Activated CD8-positive, alpha-beta T cell treated with anti-CD3 and anti-CD28 coated beads, Interleukin-2, amount 10 ng/mL, durations not matched to agents 7 days and 5 days (primary cell): ENCODE results near the gene TMEM222. TPM values are rescaled to one million over a fixed set of nuclear protein-coding genes. Genes with fewer than 3 reads are reported as not detected.
A peak's percentile ranks its signal among the peaks of the same experiment; 100 is the strongest.

Source experiments
- ATAC-seq: fragments of 150-1000 bp; cut with Tn5 transposase; one replicate; pipeline ENCODE4 v1.10.0; 2021; ENCODE audit warnings: moderate library complexity
- CTCF ChIA-PET: fragments of 350-600 bp; sonication (Branson Sonifier 250); formaldehyde crosslinking; loops from one replicate; lab custom pipeline; 2021; ENCODE audit warnings: antibody characterized with exemption; lab: Charles Lee
- POLR2A ChIA-PET: fragments of 350-600 bp; sonication (Branson Sonifier 250); formaldehyde crosslinking; loops from one replicate; lab custom pipeline; 2021; ENCODE audit warnings: antibody characterized with exemption; lab: Charles Lee
- DNase-seq: peaks from one replicate; pipeline ENCODE4 v3.0.0-alpha.2; 2020
- H3K27ac Mint-ChIP-seq: one replicate; pipeline ENCODE4 v1.8.0; 2021; ENCODE audit warnings: mild to moderate bottlenecking, mixed read lengths
- H3K27me3 Mint-ChIP-seq: one replicate; pipeline ENCODE4 v1.8.0; 2021; ENCODE audit warnings: low read depth, mixed read lengths
- H3K36me3 Mint-ChIP-seq: one replicate; pipeline ENCODE4 v1.8.0; 2021; ENCODE audit warnings: low read depth, mixed read lengths
- H3K4me1 Mint-ChIP-seq: one replicate; pipeline ENCODE4 v1.8.0; 2021; ENCODE audit warnings: low read depth, mixed read lengths
- H3K4me3 Mint-ChIP-seq: one replicate; pipeline ENCODE4 v1.8.0; 2021; ENCODE audit warnings: mild to moderate bottlenecking, mixed read lengths
- H3K9me3 Mint-ChIP-seq: one replicate; pipeline ENCODE4 v1.8.0; 2022; ENCODE audit warnings: mixed read lengths; ENCODE audit not compliant: insufficient read depth
- total RNA-seq, 2 experiments: library from RNA; stranded (reverse); gene quantifications; one replicate each; pipeline ENCODE4 v1.2.3, GENCODE V29; 2021

TMEM222 gene
- total RNA-seq, 2 experiments from 2014 or later, result 35.2 to 38.5 TPM

DNA sequence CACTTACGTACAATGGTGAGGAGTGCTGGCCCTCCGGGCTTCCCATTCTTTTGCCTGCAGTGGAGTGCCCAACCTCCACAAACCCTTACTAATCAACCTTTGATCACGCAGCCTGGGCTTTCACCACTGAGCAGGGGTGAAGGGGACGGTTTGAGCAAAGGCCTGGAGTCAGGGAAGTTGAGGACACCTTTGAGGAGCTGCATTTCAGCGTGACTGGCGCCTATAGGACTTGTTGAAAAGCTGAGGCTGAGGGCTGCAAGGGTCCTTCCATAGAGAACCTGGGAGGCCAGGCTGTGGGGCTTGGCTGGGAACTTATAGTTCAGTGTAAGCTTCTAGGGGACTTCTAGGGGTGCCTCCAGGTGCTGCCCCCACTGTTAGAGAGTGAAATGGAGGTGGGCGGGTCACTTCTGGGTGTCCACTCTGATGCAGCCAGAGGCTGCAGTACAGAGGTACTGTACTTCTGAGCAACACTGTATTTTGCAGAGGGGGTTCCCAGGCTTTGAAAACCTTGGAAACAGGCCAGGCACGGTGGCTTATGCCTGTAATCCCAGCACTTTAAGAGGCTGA is 29.7 kb downstream of the TMEM222 start:
- POLR2A ChIA-PET, result no interaction called here
- Mint-ChIP-seq H3K9me3 (no peaks in the 10 kb centered on the region), H3K4me3 (no peak overlapping the region)

DNA sequence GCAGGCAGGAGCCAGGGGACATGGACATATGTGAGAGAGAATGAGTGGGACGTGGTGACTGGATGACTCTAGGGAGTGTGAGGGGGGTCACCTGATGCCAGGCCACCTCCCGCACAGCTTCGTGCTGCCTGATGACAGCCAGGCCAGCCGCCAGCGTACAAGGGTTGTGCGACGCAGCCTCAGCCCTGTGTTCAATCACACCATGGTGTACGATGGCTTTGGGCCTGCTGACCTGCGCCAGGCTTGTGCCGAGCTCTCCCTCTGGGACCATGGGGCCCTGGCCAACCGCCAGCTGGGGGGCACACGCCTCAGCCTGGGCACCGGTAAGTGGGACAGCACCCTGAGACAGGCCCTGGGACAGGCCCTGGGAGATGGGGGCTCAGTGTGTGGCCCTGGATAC is 31.2 kb downstream of the TMEM222 start:
- Mint-ChIP-seq H3K27ac (no peak overlapping the region), H3K4me3 (no peak overlapping the region), H3K4me1 (peaks cover 35% of the 10 kb centered on the region), H3K9me3 (no peaks in the 10 kb centered on the region), H3K27me3 (no peaks in the 10 kb centered on the region), H3K36me3 (peaks cover 2% of the 10 kb centered on the region)
- CTCF ChIA-PET, result interaction anchor here (0.7 to 1.5 kb wide), 2 partner anchors 11 to 13 kb away, joined by 3 to 4 read pairs; partner anchors contain the start of gene SYTL1
- ATAC-seq (no peak), DNase-seq (no peak)
- POLR2A ChIA-PET, result no interaction called here

More for the DNA sequence above, 29.7 kb downstream of the TMEM222 start:
- Mint-ChIP-seq H3K27ac (no peak overlapping the region), H3K27me3 (no peaks in the 10 kb centered on the region), H3K4me1 (peaks cover 24% of the 10 kb centered on the region), H3K36me3 (peaks cover 9% of the 10 kb centered on the region)
- ATAC-seq (no peak), DNase-seq (no peak)
- CTCF ChIA-PET, result interaction anchor here (1.2 kb wide), 1 partner anchor 19 kb away, joined by 3 read pairs; no protein-coding TSS in a partner anchor

DNA sequence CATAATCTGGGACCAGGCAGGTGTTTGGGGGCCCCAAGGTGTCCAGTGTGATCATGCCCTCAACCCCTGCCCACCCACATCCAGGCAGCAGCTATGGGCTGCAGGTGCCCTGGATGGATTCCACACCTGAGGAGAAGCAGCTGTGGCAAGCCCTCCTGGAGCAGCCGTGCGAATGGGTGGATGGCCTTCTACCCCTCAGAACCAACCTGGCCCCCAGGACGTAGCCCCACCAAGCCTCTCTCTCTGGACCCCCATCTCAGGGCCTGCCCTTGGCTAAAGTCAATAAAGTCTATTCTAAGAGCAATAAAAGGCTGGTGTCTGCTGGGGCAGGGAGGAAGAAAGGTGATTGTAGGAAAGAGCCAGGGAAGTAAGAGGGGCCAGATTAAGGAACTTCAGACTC is 31.7 kb downstream of the TMEM222 start:
- H3K27me3 Mint-ChIP-seq, result no peaks in the 10 kb centered on the region
- ChIA-PET POLR2A (no interaction called here), CTCF (interaction anchor here (0.7 to 2.2 kb wide), 5 partner anchors 11 to 57 kb away, joined by 3 to 14 read pairs (median 4); partner anchors contain the start of genes MAP3K6 and SYTL1)
- H3K27ac Mint-ChIP-seq, result peak overlapping the region; percentile 16
- H3K4me1 Mint-ChIP-seq, result peaks cover 35% of the 10 kb centered on the region
- H3K4me3 Mint-ChIP-seq, result no peak overlapping the region
- peaks cover 2% of the 10 kb centered on the region for H3K36me3 Mint-ChIP-seq
- no peaks in the 10 kb centered on the region for H3K9me3 Mint-ChIP-seq
- no peak for ATAC-seq
- DNase-seq, result no peak

DNA sequence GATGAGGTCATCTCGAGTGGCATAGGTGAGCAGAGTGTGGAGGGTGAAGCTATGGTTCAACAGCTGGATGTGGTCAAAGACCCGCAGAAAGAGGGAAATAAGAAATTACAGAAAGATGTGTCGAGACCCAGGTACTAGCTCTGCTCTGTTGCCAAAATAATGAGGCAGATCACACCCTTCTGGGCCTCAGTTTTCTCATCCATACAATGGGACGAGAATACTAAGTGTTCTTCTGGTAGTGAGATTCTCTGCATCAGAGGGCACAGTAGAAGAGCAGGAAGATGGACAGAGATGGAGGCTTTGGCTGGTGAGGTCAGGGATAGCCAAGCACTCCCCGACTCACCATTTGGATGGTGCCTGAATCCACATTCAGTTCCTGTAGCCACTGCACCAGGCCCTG is 33.7 kb downstream of the TMEM222 start:
- Mint-ChIP-seq H3K36me3 (peaks cover 2% of the 10 kb centered on the region), H3K4me1 (peaks cover 46% of the 10 kb centered on the region), H3K27me3 (peaks cover 9% of the 10 kb centered on the region), H3K9me3 (no peaks in the 10 kb centered on the region), H3K27ac (peak overlapping the region; percentile 97), H3K4me3 (peak overlapping the region; percentile 78)
- CTCF ChIA-PET, result interaction anchor here (0.7 to 6.7 kb wide), 15 partner anchors 10 to 307 kb away, joined by 3 to 99 read pairs (median 23); partner anchors contain the start of genes CD164L2, MAP3K6 and SYTL1
- ATAC-seq (no peak), DNase-seq (no peak)
- POLR2A ChIA-PET, result interaction anchor here (0.6 to 4.9 kb wide), 2 partner anchors 10 to 13 kb away, joined by 3 to 56 read pairs; partner anchors contain the start of gene SYTL1

DNA sequence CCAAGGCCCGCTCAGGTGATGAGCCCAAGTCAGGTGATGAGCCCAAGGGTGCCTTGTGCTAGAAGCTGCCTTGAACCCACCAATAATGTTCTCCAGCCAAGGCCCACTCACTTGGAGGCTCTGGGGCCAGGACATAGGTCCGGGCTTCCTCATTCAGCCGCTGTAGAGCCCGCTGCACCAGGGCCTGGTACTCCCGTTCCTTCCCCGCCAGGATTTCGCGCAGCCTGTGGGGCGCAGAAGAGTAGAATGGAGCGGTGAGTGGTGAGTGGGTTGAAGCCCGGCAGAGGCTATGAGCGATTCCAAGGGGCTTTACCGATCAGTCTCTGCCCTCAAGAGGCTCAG is 34.3 kb downstream of the TMEM222 start:
- Mint-ChIP-seq H3K4me1 (peaks cover 48% of the 10 kb centered on the region), H3K4me3 (peak overlapping the region; percentile 78), H3K36me3 (peaks cover 2% of the 10 kb centered on the region), H3K9me3 (no peaks in the 10 kb centered on the region), H3K27me3 (peaks cover 9% of the 10 kb centered on the region), H3K27ac (peak overlapping the region; percentile 97)
- no peak for DNase-seq
- POLR2A ChIA-PET, result interaction anchor here (0.6 to 4.9 kb wide), 9 partner anchors 10 to 60 kb away, joined by 3 to 56 read pairs (median 5); partner anchors contain the start of genes MAP3K6 and SYTL1
- no peak for ATAC-seq
- CTCF ChIA-PET, result interaction anchor here (0.7 to 6.7 kb wide), 16 partner anchors 10 to 312 kb away, joined by 3 to 99 read pairs (median 25); partner anchors contain the start of genes CD164L2, MAP3K6, SYTL1 and TMEM222

DNA sequence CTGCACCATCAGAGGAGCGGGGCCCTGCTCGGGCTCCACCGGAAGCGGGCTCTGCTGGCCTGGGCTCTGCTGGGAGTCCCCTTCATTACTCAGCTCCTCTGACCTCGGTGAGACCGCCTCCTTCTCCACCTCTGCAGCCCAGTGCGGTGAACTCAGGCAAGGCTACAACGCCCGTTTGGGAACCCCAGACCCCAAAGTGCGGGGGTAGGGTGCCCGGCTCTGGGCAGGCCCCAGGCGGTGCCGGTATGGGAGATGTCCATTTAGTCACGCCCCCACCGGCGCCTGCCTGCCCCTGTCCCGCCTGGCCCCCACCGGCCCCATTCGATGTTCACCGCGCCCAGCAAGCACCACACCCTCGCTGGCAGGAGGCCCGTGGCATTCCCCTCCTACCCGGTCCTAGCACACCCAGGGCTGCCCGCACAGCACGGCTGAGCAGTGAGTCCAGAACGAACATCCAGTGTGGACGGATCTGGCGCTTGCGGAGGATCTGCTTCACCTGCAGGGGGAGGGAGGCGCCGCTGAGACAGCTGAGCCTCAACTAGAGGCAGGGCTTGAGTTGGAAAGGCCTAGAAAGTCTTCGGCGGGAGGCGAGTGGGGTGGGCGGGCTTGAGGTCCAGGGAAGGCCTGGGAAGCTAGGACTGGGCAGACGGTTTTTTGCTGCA is 34.8 kb downstream of the TMEM222 start:
- POLR2A ChIA-PET, result interaction anchor here (0.6 to 4.9 kb wide), 13 partner anchors 8 to 60 kb away, joined by 3 to 56 read pairs (median 5); partner anchors contain the start of genes MAP3K6 and SYTL1
- Mint-ChIP-seq H3K27ac (peak overlapping the region; percentile 97), H3K4me3 (peak overlapping the region; percentile 78), H3K9me3 (no peaks in the 10 kb centered on the region), H3K4me1 (peaks cover 48% of the 10 kb centered on the region), H3K36me3 (no peaks in the 10 kb centered on the region), H3K27me3 (peaks cover 9% of the 10 kb centered on the region)
- CTCF ChIA-PET, result interaction anchor here (0.6 to 6.7 kb wide), 34 partner anchors 8 to 313 kb away, joined by 3 to 99 read pairs (median 6); partner anchors contain the start of genes CD164L2, FCN3, MAP3K6 and SYTL1
- peak; percentile 73 for DNase-seq
- ATAC-seq, result peak; percentile 59

DNA sequence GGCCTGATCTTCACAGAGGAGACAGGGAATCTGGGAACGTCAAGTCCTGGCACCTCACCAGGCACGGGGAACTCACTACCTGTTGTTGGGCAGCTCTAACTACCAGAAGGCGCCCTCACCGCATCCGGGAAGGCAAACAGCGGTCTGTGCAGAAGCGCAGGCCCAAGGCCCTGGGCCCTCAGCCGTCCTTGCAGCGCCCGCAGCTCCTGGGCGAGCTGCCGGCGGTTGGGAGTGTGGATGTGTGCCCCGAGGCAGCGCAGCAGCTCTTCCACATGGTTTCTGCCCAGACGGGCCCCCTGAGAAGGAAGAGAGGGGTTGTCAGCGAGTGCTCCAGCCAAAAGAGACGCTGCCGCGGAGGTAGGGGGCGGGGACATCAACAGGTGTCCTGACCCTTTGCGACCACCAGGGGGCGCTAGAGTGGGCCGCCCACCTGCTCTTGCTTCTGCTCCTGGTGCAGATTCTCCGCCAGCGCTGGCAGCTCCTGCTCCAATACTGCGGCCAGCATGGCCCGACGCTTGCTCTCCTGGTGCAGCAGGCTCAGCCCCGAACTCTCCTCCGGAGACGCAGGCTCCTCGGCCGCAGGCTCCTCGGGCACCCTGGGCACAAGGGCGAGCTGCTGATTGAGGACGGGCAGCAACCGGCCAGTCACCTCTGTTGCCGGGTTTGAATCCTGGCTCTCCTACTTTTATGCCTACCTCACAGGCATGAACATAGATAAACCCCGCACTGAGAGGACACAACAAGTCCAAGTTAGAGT is 35.5 kb downstream of the TMEM222 start:
- Mint-ChIP-seq H3K27ac (peak overlapping the region; percentile 97), H3K4me3 (peak overlapping the region; percentile 78), H3K27me3 (peaks cover 9% of the 10 kb centered on the region), H3K4me1 (peaks cover 48% of the 10 kb centered on the region), H3K36me3 (no peaks in the 10 kb centered on the region), H3K9me3 (no peaks in the 10 kb centered on the region)
- CTCF ChIA-PET, result interaction anchor here (0.6 to 6.7 kb wide), 36 partner anchors 9 to 416 kb away, joined by 3 to 99 read pairs (median 5); partner anchors contain the start of genes CD164L2, FCN3, MAP3K6 and STX12
- peak; percentile 82 for ATAC-seq
- POLR2A ChIA-PET, result interaction anchor here (0.7 to 4.9 kb wide), 13 partner anchors 8 to 61 kb away, joined by 3 to 56 read pairs (median 5); partner anchors contain the start of genes MAP3K6 and SYTL1
- peak; percentile 90 for DNase-seq

DNA sequence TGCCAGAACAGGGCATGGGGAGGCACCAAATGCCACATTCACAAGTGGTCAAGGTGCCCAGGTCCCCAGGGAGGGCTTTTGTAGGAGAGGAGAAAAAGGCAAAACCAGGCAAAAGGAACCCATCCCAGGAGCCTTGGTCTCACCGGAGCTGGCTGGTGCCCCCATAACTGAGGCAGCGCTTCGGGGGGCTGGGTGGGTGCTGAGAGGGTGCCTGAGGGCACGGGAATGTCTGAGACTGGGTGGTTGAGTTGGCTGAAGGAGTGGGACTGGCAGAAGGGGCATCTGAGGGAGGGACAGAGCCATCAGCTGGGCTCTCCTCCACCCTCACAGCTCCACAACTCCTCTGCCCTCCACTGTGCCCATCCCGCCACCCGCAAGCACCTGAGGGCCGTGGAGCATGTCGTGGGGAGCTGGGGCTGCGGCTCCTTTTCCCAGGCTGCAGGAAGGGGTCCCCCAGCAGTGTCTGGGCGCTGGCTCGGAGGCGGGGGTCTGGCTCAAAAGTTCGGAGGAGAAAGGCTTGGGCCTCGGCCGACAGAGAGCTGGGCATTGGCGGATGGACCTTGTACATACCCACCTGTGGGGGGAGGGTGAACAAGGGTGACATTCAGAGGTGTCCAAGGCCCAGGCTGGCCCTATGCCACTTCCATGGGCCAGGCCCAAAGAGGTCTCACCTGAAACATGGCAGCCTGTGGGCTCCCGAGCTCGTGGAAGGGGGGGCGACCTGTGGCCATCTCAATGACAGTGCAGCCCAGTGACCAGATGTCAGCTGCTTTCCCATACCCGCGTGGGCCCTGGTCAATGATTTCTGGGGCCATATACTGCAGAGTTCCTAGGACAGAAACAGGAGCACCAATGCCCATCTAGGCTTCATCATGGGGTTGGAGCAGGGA is 36.3 kb downstream of the TMEM222 start:
- Mint-ChIP-seq H3K36me3 (no peaks in the 10 kb centered on the region), H3K4me1 (peaks cover 48% of the 10 kb centered on the region), H3K9me3 (no peaks in the 10 kb centered on the region), H3K27me3 (peaks cover 9% of the 10 kb centered on the region), H3K4me3 (peak overlapping the region; percentile 78), H3K27ac (no peak overlapping the region)
- CTCF ChIA-PET, result interaction anchor here (0.6 to 6.7 kb wide), 23 partner anchors 8 to 415 kb away, joined by 3 to 99 read pairs (median 15); partner anchors contain the start of genes CD164L2, MAP3K6, STX12 and SYTL1
- DNase-seq (no peak), ATAC-seq (no peak)
- POLR2A ChIA-PET, result interaction anchor here (1.1 to 4.9 kb wide), 6 partner anchors 8 to 37 kb away, joined by 3 to 56 read pairs (median 6); partner anchors contain the start of genes MAP3K6 and SYTL1

DNA sequence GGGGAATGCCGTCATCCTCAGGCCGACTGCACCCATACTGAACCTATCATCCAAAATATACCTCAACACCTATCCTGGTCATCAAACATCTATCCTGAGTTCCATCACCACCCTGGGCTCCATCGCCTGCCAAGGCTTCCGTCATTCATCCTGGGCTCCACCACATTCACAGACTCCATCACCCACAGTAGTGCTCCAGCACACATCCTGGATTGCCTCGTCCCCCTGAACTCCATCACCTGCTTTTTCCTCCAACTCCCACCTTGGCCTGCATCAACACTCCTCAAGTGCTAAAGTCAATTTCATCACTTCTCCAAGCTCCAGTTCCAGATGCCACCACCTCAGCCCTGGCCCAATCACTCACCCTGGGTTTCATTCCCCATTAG is 37.0 kb downstream of the TMEM222 start:
- Mint-ChIP-seq H3K4me3 (no peak overlapping the region), H3K4me1 (peaks cover 53% of the 10 kb centered on the region), H3K27ac (no peak overlapping the region), H3K36me3 (no peaks in the 10 kb centered on the region), H3K27me3 (peaks cover 9% of the 10 kb centered on the region), H3K9me3 (no peaks in the 10 kb centered on the region)
- ATAC-seq, result no peak
- POLR2A ChIA-PET, result interaction anchor here (4.9 kb wide), 1 partner anchor 16 kb away, joined by 56 read pairs; the partner anchor contains the start of gene SYTL1
- CTCF ChIA-PET, result interaction anchor here (2.5 to 6.7 kb wide), 9 partner anchors 10 to 58 kb away, joined by 11 to 99 read pairs (median 28); partner anchors contain the start of genes CD164L2, SYTL1 and TMEM222
- DNase-seq, result no peak

DNA sequence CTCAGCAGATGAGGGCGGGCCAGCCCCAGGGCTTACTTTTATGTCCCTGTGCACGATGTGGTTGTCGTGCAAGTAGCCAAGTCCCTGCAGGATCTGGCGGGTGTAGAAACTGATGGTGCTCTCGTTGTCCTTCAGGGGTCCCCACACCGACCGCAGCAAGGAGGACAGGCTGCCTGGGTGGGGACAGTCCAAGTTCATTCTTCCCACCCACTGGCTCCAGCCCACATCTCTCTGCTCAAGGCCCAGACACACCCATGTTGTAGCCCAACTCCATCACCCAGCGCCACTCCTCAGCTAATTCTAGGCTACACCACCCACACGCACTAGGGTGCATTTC is 37.8 kb downstream of the TMEM222 start:
- Mint-ChIP-seq H3K27ac (peak overlapping the region; percentile 15), H3K9me3 (no peaks in the 10 kb centered on the region), H3K27me3 (peaks cover 9% of the 10 kb centered on the region), H3K4me3 (peak overlapping the region; percentile 49), H3K36me3 (no peaks in the 10 kb centered on the region), H3K4me1 (peaks cover 61% of the 10 kb centered on the region)
- no peak for DNase-seq
- ChIA-PET CTCF (interaction anchor here (4.4 to 6.7 kb wide), 3 partner anchors 16 to 27 kb away, joined by 46 to 99 read pairs (median 60); partner anchors contain the start of genes CD164L2 and SYTL1), POLR2A (no interaction called here)
- ATAC-seq, result no peak
